HFF-Myc (cell line): ENCODE data around the gene CST2.
"Not testable (repeated sequence)": the region's sequence is repeated elsewhere in the genome, so short reads cannot be mapped to it uniquely, and the experiment has no call there.

Experiments used
- DNase-seq: peaks from one replicate; pipeline ENCODE4 v3.0.0-alpha.2; 2011; ENCODE audit warnings: low read depth; ENCODE audit errors: extremely low read depth
- H3K4me3 ChIP-seq: replicated peaks from 2 replicates; pipeline ENCODE4 v1.5.1; 2011; ENCODE audit warnings: low read depth, mild to moderate bottlenecking, control low read depth, low read length
- TF ChIP-seq, protein P1 (sequence below): IDR thresholded peaks from 2 replicates; pipeline ENCODE4 v1.5.1; 2012; ENCODE audit warnings: mild to moderate bottlenecking, low read depth, low read length, control low read depth; ENCODE audit errors: missing control alignments

The CST2 gene

DNA sequence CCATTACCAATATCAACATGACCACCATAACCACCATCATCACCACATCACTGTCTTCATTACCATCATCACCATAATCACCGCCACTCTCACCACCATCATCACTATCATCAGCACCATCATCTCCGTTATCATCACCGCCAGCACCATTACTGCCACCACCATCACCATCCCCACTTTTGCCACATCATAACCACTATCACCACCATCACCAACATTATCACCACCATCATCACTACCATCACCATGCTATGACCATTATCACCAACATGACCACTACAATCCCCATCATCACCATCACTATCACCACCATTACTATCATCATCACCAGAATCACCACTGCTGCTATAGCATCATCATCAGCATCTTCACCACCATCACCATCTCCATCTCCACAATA lies 25.7 kb downstream of the CST2 start:
- DNase-seq, result no peak
- TF ChIP-seq, protein P1, sequence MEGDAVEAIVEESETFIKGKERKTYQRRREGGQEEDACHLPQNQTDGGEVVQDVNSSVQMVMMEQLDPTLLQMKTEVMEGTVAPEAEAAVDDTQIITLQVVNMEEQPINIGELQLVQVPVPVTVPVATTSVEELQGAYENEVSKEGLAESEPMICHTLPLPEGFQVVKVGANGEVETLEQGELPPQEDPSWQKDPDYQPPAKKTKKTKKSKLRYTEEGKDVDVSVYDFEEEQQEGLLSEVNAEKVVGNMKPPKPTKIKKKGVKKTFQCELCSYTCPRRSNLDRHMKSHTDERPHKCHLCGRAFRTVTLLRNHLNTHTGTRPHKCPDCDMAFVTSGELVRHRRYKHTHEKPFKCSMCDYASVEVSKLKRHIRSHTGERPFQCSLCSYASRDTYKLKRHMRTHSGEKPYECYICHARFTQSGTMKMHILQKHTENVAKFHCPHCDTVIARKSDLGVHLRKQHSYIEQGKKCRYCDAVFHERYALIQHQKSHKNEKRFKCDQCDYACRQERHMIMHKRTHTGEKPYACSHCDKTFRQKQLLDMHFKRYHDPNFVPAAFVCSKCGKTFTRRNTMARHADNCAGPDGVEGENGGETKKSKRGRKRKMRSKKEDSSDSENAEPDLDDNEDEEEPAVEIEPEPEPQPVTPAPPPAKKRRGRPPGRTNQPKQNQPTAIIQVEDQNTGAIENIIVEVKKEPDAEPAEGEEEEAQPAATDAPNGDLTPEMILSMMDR, result no peak
- no peak overlapping the region for H3K4me3 ChIP-seq

GRCh38 chr20:23799216-23799847 lies 27.2 kb downstream of the CST2 start:
- TF ChIP-seq, protein P1, result peak; percentile 65
- H3K4me3 ChIP-seq, DNase-seq: not testable (repeated sequence)

GRCh38 chr20:23795526-23795925 lies 31.0 kb downstream of the CST2 start:
- no peak for DNase-seq
- no peak overlapping the region for H3K4me3 ChIP-seq
- TF ChIP-seq, protein P1, result no peak

DNA sequence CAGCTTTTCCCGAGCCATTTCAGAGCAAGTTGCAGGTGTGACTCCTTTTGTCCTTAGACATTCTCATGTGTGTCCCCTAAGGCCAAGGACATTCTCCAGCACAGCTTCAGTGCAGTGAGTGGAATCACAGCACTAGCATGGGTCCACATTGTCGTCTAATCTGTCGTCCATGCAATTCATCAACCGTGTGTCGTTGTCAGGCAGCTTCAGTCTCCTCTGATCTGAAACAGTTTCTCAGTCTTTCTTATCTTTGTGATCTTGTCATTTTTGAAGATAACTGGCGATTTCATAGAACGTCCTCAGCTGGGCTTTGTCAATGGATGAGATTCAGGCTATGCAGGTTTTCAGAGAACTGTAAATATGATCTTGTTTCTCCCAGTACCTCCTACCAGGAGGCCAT lies 31.7 kb downstream of the CST2 start:
- DNase-seq, result no peak
- TF ChIP-seq, protein P1, result no peak
- no peak overlapping the region for H3K4me3 ChIP-seq

DNA sequence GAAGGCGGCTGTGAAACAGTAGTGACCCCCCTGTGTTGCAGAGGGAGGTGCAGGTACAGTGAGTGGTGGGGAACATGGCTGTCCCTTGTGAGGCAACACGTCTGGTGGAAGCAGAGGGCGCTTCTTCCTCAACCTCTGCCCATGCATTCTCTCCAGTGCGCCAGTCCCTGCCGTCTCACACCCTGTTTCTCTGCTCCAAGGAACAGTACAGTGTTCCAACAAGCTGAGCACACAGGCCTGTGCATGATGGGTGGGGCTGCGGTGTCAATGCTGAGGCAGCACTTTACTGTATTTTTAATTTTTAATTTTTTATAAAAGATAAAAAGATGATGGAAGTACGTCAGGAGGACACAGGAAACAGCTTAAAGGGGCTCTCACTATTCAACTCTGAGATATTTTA lies 32.5 kb downstream of the CST2 start:
- DNase-seq, result no peak
- no peak overlapping the region for H3K4me3 ChIP-seq
- TF ChIP-seq, protein P1, result no peak

GRCh38 chr20:23783447-23783846 lies 43.1 kb downstream of the CST2 start:
- no peak overlapping the region for H3K4me3 ChIP-seq
- no peak for DNase-seq
- TF ChIP-seq, protein P1, result no peak
